GM21723 (cell line): ENCODE results near the gene HLF.

Experiments used
- ATAC-seq: cut with Tn5 transposase; IDR thresholded peaks from one replicate; pipeline ENCODE4 v1.9.1; 2021; ENCODE audit warnings: mild to moderate bottlenecking, moderate library complexity; ENCODE audit not compliant: unreplicated experiment

Gene HLF

GRCh38 chr17:55346658-55347057, 81.9 kb downstream of the HLF start:
- no peak for ATAC-seq

GRCh38 chr17:55347341-55347740, 82.6 kb downstream of the HLF start:
- ATAC-seq = no peak

- peak; percentile 52 for ATAC-seq
These were observed 84.1 kb downstream of the HLF start for GRCh38 chr17:55348749-55349354.

GRCh38 chr17:55350825-55351205, 86.1 kb downstream of the HLF start:
- no peak for ATAC-seq

- ATAC-seq = no peak
These were observed 86.5 kb downstream of the HLF start for GRCh38 chr17:55351226-55351625.

GRCh38 chr17:55354010-55354409, 89.2 kb downstream of the HLF start:
- ATAC-seq = no peak

- no peak for ATAC-seq
These were observed 90.2 kb downstream of the HLF start for GRCh38 chr17:55354941-55355340.

- ATAC-seq = peak; percentile 98
These were observed 91.9 kb downstream of the HLF start for GRCh38 chr17:55356434-55357328.

- no peak for ATAC-seq
These were observed 96.2 kb downstream of the HLF start for GRCh38 chr17:55360971-55361370.

GRCh38 chr17:55363033-55363432, 98.3 kb downstream of the HLF start:
- ATAC-seq = no peak

- no peak for ATAC-seq
These were observed 101.3 kb downstream of the HLF start for GRCh38 chr17:55366020-55366481.

GRCh38 chr17:55368706-55369105, 103.9 kb downstream of the HLF start:
- no peak for ATAC-seq
